ENCODE data around the gene TAL2.

- no peak for TF ChIP-seq EZH2 (IDR thresholded peaks at IDR 0.05)
- TF ChIP-seq POLR2AphosphoS5 (IDR thresholded peaks at IDR 0.05; ENCODE audit: borderline replicate concordance, low read depth, low read length), result no peak
These were observed 25.9 kb upstream of the TAL2 start for GRCh38 chr9:105636331-105636730.
